Neural cell (in vitro differentiated cells): ENCODE data around the gene CIC. TPM values are rescaled to one million over a fixed set of nuclear protein-coding genes. Genes with fewer than 3 reads are reported as not detected.

Experiments used
- H2AFZ ChIP-seq: fragments of 200-600, 300-800 bp; sonication (generic), shearing (Covaris generic); 2 replicates; pipeline ENCODE4 v1.6.0; 2014; ENCODE audit warnings: low read depth, mild to moderate bottlenecking, antibody characterized with exemption, low read length, moderate library complexity
- H3F3A ChIP-seq: fragments of 200-600 bp; shearing (Covaris generic); 2 replicates; pipeline ENCODE4 v1.6.1; 2016; ENCODE audit warnings: mild to moderate bottlenecking, moderate library complexity, mixed read lengths, antibody characterized with exemption, low read length; ENCODE audit not compliant: insufficient read depth, poor library complexity, severe bottlenecking
- H3K27ac ChIP-seq: fragments of 200-600, 300-800 bp; sonication (generic), shearing (Covaris generic); 2 replicates; pipeline ENCODE4 v1.5.1; 2014; ENCODE audit warnings: mild to moderate bottlenecking, low read length, moderate library complexity
- H3K27me3 ChIP-seq: fragments of 300-800, 200-600 bp; sonication (generic), shearing (Covaris generic); 2 replicates; pipeline ENCODE4 v1.6.0; 2014; ENCODE audit warnings: mild to moderate bottlenecking, low read depth, low read length, moderate library complexity; ENCODE audit not compliant: insufficient read depth
- H3K36me3 ChIP-seq: fragments of 300-800, 200-600 bp; sonication (generic), shearing (Covaris generic); 2 replicates; pipeline ENCODE4 v1.5.1; 2014; ENCODE audit warnings: mild to moderate bottlenecking, antibody characterized with exemption, low read length, moderate library complexity; ENCODE audit not compliant: insufficient read depth
- H3K4me2 ChIP-seq: fragments of 300-800, 200-600 bp; sonication (generic), shearing (Covaris generic); 2 replicates; pipeline ENCODE4 v1.6.0; 2014; ENCODE audit warnings: mild to moderate bottlenecking, low read length
- H3K4me3 ChIP-seq: fragments of 300-800, 200-600 bp; sonication (generic), shearing (Covaris generic); 2 replicates; pipeline ENCODE4 v1.5.1; 2014; ENCODE audit warnings: mild to moderate bottlenecking, low read length, moderate library complexity
- H3K79me2 ChIP-seq: fragments of 200-600 bp; shearing (Covaris generic); replicated peaks from 2 replicates; pipeline ENCODE4 v1.6.0; 2014; ENCODE audit warnings: mild to moderate bottlenecking, low read length, moderate library complexity; ENCODE audit not compliant: insufficient read depth
- H3K9ac ChIP-seq: fragments of 300-800, 200-600 bp; sonication (generic), shearing (Covaris generic); 2 replicates; pipeline ENCODE4 v1.6.1; 2016; ENCODE audit warnings: mild to moderate bottlenecking, low read length, mixed read lengths
- H3K9me2 ChIP-seq: fragments of 200-600 bp; shearing (Covaris generic); 2 replicates; pipeline ENCODE4 v1.6.1; 2016; ENCODE audit warnings: mild to moderate bottlenecking, low read length, mixed read lengths; ENCODE audit not compliant: insufficient read depth
- H3K9me3 ChIP-seq: fragments of 200-600, 300-800 bp; sonication (generic), shearing (Covaris generic); 2 replicates; pipeline ENCODE4 v1.6.1; 2016; ENCODE audit warnings: mild to moderate bottlenecking, mixed run types, low read length, moderate library complexity, mixed read lengths
- H4K20me1 ChIP-seq: fragments of 200-600 bp; shearing (Covaris generic); 2 replicates; pipeline ENCODE4 v1.6.1; 2016; ENCODE audit warnings: mild to moderate bottlenecking, mixed run types; ENCODE audit not compliant: insufficient read depth
- EP300 ChIP-seq: fragments of 450-650 bp; conservative IDR thresholded peaks from 2 replicates; pipeline ENCODE4 v1.6.1; 2014; ENCODE audit warnings: antibody characterized with exemption, mild to moderate bottlenecking, moderate library complexity; ENCODE audit not compliant: poor library complexity, severe bottlenecking
- EZH2 ChIP-seq: fragments of 200-600, 300-800 bp; shearing (Covaris generic), sonication (generic); IDR thresholded peaks from 2 replicates; pipeline ENCODE4 v1.6.1; 2014; ENCODE audit warnings: antibody characterized with exemption, low read length, borderline replicate concordance, mild to moderate bottlenecking; ENCODE audit not compliant: insufficient read depth, poor library complexity, severe bottlenecking
- MXI1 ChIP-seq: fragments of 450-650 bp; conservative IDR thresholded peaks from 2 replicates; pipeline ENCODE4 v1.6.1; 2014; ENCODE audit warnings: antibody characterized with exemption, mild to moderate bottlenecking; ENCODE audit not compliant: poor library complexity, severe bottlenecking
- POLR2AphosphoS5 ChIP-seq: IDR thresholded peaks from 2 replicates; pipeline ENCODE4 v1.6.1; 2012
- RAD21 ChIP-seq: fragments of 450-650 bp; conservative IDR thresholded peaks from 2 replicates; pipeline ENCODE4 v1.6.1; 2014; ENCODE audit warnings: antibody characterized with exemption, mild to moderate bottlenecking, moderate library complexity
- SMC3 ChIP-seq: fragments of 450-650 bp; conservative IDR thresholded peaks from 2 replicates; pipeline ENCODE4 v1.6.1; 2014; ENCODE audit warnings: antibody characterized with exemption, mild to moderate bottlenecking, moderate library complexity; ENCODE audit not compliant: poor library complexity
- TAF1 ChIP-seq: IDR thresholded peaks from 2 replicates; pipeline ENCODE4 v1.6.1; 2012; ENCODE audit warnings: low read depth
- polyA plus RNA-seq: library from polyadenylated mRNA; depleted of rRNA; stranded (reverse); fragments of >200 nt; gene quantifications from 2 replicates; pipeline ENCODE4 v1.2.3, GENCODE V29; 2014
- TF ChIP-seq, protein P1 (sequence below): IDR thresholded peaks from 2 replicates; pipeline ENCODE4 v1.6.1; 2012; ENCODE audit warnings: borderline replicate concordance
- TF ChIP-seq, protein P2 (sequence below): fragments of 450-650 bp; IDR thresholded peaks from 2 replicates; pipeline ENCODE4 v1.5.1; 2014; ENCODE audit warnings: antibody characterized with exemption, mild to moderate bottlenecking, moderate library complexity; ENCODE audit not compliant: poor library complexity, severe bottlenecking

The CIC gene
- polyA plus RNA-seq, 1 donor from 2014 or later, result 10.8 TPM

DNA sequence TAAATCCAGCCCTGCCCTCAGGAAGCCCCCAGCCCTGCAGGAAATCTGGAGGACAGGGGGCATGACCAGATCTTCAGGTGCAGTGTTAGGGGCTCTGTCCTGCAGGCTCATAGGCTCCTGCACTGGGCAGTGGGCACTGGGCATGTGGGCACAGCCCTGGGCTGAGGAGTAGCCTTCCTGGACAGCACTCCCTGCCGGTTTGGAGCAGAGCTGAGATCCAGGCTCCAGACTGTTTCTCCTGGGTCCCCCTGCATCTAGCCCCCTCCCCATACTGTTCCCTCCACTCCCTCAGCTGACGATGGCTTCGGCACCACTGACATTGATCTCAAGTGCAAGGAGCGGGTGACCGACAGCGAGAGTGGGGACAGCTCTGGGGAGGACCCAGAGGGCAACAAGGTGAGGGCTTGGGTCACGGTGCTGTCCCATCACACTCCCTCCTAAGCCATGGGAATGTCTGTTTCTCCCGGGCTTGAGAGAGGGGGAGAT is 20.5 kb downstream of the CIC start:
- TF ChIP-seq SMC3, result no peak
- TF ChIP-seq EZH2, result no peak
- TF ChIP-seq EP300, result no peak
- TF ChIP-seq, protein P1, sequence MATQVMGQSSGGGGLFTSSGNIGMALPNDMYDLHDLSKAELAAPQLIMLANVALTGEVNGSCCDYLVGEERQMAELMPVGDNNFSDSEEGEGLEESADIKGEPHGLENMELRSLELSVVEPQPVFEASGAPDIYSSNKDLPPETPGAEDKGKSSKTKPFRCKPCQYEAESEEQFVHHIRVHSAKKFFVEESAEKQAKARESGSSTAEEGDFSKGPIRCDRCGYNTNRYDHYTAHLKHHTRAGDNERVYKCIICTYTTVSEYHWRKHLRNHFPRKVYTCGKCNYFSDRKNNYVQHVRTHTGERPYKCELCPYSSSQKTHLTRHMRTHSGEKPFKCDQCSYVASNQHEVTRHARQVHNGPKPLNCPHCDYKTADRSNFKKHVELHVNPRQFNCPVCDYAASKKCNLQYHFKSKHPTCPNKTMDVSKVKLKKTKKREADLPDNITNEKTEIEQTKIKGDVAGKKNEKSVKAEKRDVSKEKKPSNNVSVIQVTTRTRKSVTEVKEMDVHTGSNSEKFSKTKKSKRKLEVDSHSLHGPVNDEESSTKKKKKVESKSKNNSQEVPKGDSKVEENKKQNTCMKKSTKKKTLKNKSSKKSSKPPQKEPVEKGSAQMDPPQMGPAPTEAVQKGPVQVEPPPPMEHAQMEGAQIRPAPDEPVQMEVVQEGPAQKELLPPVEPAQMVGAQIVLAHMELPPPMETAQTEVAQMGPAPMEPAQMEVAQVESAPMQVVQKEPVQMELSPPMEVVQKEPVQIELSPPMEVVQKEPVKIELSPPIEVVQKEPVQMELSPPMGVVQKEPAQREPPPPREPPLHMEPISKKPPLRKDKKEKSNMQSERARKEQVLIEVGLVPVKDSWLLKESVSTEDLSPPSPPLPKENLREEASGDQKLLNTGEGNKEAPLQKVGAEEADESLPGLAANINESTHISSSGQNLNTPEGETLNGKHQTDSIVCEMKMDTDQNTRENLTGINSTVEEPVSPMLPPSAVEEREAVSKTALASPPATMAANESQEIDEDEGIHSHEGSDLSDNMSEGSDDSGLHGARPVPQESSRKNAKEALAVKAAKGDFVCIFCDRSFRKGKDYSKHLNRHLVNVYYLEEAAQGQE, result no peak
- no peak for TF ChIP-seq MXI1
- no peak for TF ChIP-seq RAD21
- no peak for TF ChIP-seq TAF1
- TF ChIP-seq, protein P2, sequence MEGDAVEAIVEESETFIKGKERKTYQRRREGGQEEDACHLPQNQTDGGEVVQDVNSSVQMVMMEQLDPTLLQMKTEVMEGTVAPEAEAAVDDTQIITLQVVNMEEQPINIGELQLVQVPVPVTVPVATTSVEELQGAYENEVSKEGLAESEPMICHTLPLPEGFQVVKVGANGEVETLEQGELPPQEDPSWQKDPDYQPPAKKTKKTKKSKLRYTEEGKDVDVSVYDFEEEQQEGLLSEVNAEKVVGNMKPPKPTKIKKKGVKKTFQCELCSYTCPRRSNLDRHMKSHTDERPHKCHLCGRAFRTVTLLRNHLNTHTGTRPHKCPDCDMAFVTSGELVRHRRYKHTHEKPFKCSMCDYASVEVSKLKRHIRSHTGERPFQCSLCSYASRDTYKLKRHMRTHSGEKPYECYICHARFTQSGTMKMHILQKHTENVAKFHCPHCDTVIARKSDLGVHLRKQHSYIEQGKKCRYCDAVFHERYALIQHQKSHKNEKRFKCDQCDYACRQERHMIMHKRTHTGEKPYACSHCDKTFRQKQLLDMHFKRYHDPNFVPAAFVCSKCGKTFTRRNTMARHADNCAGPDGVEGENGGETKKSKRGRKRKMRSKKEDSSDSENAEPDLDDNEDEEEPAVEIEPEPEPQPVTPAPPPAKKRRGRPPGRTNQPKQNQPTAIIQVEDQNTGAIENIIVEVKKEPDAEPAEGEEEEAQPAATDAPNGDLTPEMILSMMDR, result no peak
- no peak for TF ChIP-seq POLR2AphosphoS5
- no peaks in the 10 kb centered on the region for H3F3A ChIP-seq
- H3K4me2 ChIP-seq, result no peak overlapping the region
- peaks cover 12% of the 10 kb centered on the region for H4K20me1 ChIP-seq
- no peaks in the 10 kb centered on the region for H3K9me2 ChIP-seq
- no peaks in the 10 kb centered on the region for H3K9me3 ChIP-seq
- H3K9ac ChIP-seq, result no peak overlapping the region
- H3K36me3 ChIP-seq, result peaks cover 6% of the 10 kb centered on the region
- H3K79me2 ChIP-seq, result peaks cover 18% of the 10 kb centered on the region
- no peak overlapping the region for H2AFZ ChIP-seq
- H3K4me3 ChIP-seq, result no peak overlapping the region
- no peak overlapping the region for H3K27ac ChIP-seq
- no peaks in the 10 kb centered on the region for H3K27me3 ChIP-seq

DNA sequence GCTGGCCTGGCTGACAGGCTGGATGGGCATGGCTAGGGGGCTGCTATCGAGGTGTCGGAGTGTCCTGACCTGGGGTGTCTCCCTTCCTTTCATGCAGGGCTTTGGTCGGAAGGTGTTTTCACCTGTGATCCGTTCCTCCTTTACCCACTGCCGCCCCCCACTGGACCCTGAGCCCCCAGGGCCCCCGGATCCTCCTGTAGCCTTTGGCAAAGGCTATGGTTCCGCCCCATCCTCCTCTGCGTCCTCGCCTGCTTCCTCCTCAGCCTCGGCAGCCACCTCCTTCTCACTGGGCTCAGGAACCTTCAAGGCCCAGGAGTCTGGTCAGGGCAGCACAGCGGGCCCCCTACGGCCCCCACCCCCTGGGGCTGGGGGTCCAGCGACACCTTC is 21.1 kb downstream of the CIC start:
- H4K20me1 ChIP-seq, result peaks cover 9% of the 10 kb centered on the region

More for the DNA sequence above, 21.1 kb downstream of the CIC start:
- Histone ChIP-seq H3F3A (no peaks in the 10 kb centered on the region), H3K4me3 (no peak overlapping the region), H3K9ac (no peak overlapping the region), H3K9me2 (no peaks in the 10 kb centered on the region), H3K27ac (no peak overlapping the region), H3K79me2 (peaks cover 13% of the 10 kb centered on the region), H3K27me3 (no peaks in the 10 kb centered on the region), H3K9me3 (no peaks in the 10 kb centered on the region), H3K36me3 (peaks cover 6% of the 10 kb centered on the region), H3K4me2 (no peak overlapping the region), H2AFZ (no peak overlapping the region)
- no peak for TF ChIP-seq EP300
- TF ChIP-seq POLR2AphosphoS5, result no peak
- TF ChIP-seq, protein P1, result no peak
- no peak for TF ChIP-seq RAD21
- TF ChIP-seq TAF1, result no peak
- TF ChIP-seq, protein P2, result no peak
- no peak for TF ChIP-seq MXI1
- TF ChIP-seq SMC3, result no peak
- no peak for TF ChIP-seq EZH2
